C4-2B (cell line): ENCODE results near the gene DNAJC8.

Experiments used
- H3K27ac ChIP-seq: fragments of 450-650 bp; 2 replicates; pipeline ENCODE4 v1.5.1; 2017
- CTCF ChIP-seq: fragments of 450-650 bp; conservative IDR thresholded peaks from 2 replicates; pipeline ENCODE4 v1.5.1; 2017; ENCODE audit warnings: mild to moderate bottlenecking
- ZFX ChIP-seq: fragments of 450-650 bp; IDR thresholded peaks from 2 replicates; pipeline ENCODE4 v1.6.1; 2017

DNAJC8 gene

GRCh38 chr1:28197682-28198415 is 35.0 kb downstream of the DNAJC8 start:
- no peak overlapping the region for H3K27ac ChIP-seq
- TF ChIP-seq CTCF (no peak), ZFX (no peak)

- TF ChIP-seq ZFX (no peak), CTCF (no peak)
- H3K27ac ChIP-seq = no peak overlapping the region
Observed at GRCh38 chr1:28196330-28196729, 36.5 kb downstream of the DNAJC8 start.

- no peak overlapping the region for H3K27ac ChIP-seq
- no peak for TF ChIP-seq ZFX
Observed at GRCh38 chr1:28195780-28196179, 37.0 kb downstream of the DNAJC8 start.

DNA sequence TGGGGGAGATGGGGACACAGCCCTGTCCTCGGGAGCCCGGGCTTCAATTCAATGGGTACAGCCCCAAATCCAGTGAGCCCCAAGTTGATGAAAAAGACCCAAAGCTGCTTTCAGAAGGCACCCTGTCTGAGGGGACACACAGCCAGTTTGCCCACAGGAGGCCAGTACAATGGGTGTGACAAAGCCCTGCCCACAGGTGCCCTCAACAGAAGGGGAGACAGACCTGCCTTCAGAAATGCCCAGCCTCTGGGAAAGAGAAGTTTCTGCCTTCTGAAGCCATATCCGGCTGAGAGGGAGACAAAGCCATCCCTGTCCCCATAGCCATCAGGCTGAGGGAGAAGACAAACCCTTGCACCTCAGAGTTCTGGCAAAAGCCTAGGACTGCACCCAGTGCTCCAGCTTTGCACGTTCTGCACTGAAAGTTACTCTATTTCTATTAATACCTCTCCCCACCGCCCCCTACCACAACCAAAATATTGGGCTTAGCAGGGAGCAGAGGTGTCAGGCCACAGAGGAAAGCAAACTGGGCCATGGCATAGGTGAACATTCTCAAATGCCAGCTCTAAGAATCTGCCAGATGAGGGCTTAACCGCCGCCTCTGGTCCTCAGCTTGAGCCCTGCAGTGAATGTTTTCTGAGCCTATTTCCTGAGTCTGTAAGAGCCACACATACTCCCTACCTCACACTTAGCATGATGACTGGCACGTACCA is 38.3 kb downstream of the DNAJC8 start:
- TF ChIP-seq ZFX = no peak
- TF ChIP-seq CTCF = no peak
- no peak overlapping the region for H3K27ac ChIP-seq

GRCh38 chr1:28193701-28194161 is 39.1 kb downstream of the DNAJC8 start:
- TF ChIP-seq CTCF = no peak
- no peak for TF ChIP-seq ZFX
- no peak overlapping the region for H3K27ac ChIP-seq

- no peak overlapping the region for H3K27ac ChIP-seq
- no peak for TF ChIP-seq CTCF
- no peak for TF ChIP-seq ZFX
Observed at GRCh38 chr1:28190996-28191645, 41.7 kb downstream of the DNAJC8 start.

GRCh38 chr1:28190337-28190979 is 42.4 kb downstream of the DNAJC8 start:
- H3K27ac ChIP-seq = no peak overlapping the region
- TF ChIP-seq ZFX (no peak), CTCF (no peak)
